Activated T-helper 1 cell treated with anti-CD3 and anti-CD28 coated beads, Interleukin-12 subunit alpha, Interleukin-12 subunit beta, Interleukin-2, Interleukin-4 antibody, amounts not matched to agents 30 ng/mL and 10 ng/mL and 1 ng/mL, durations not matched to agents 14 hours and 24 hours and 36 hours (primary cell): ENCODE data around the gene CEP131. TPM values are rescaled to one million over a fixed set of nuclear protein-coding genes. Genes with fewer than 3 reads are reported as not detected.
A peak's percentile ranks its signal among the peaks of the same experiment; 100 is the strongest.
"Not testable (repeated sequence)": the region's sequence is repeated elsewhere in the genome, so short reads cannot be mapped to it uniquely, and the experiment has no call there.

Experiments used
- DNase-seq: peaks from one replicate; pipeline ENCODE4 v3.0.0; 2021; ENCODE audit warnings: low spot score
- H3K27ac Mint-ChIP-seq: one replicate; pipeline ENCODE4 v1.8.0; 2021; ENCODE audit warnings: mild to moderate bottlenecking, mixed read lengths
- H3K27me3 Mint-ChIP-seq: one replicate; pipeline ENCODE4 v1.8.0; 2022; ENCODE audit warnings: mild to moderate bottlenecking, moderate library complexity, mixed read lengths; ENCODE audit not compliant: insufficient read depth
- H3K36me3 Mint-ChIP-seq: one replicate; pipeline ENCODE4 v1.8.0; 2021; ENCODE audit warnings: low read depth, mixed read lengths
- H3K4me1 Mint-ChIP-seq: one replicate; pipeline ENCODE4 v1.8.0; 2021; ENCODE audit warnings: low read depth, mixed read lengths
- H3K4me3 Mint-ChIP-seq: one replicate; pipeline ENCODE4 v1.8.0; 2021; ENCODE audit warnings: mild to moderate bottlenecking, moderate library complexity, mixed read lengths
- H3K9me3 Mint-ChIP-seq: one replicate; pipeline ENCODE4 v1.8.0; 2021; ENCODE audit warnings: mixed read lengths
- intact Hi-C: fragments of 100-400 bp; cut with micrococcal nuclease; formaldehyde crosslinking; loops from one replicate; pipeline ENCODE4 v1.15.1; 2024
- total RNA-seq: library from RNA; stranded (reverse); gene quantifications from 2 replicates; pipeline ENCODE4 v1.2.3, GENCODE V29; 2022

The CEP131 gene
- total RNA-seq, 1 donor from 2014 or later, result 17.5 TPM

- Mint-ChIP-seq H3K4me1 (peaks cover 13% of the 10 kb centered on the region), H3K27ac (no peak overlapping the region), H3K4me3 (no peak overlapping the region), H3K9me3 (no peaks in the 10 kb centered on the region), H3K36me3 (peaks cover 16% of the 10 kb centered on the region), H3K27me3 (no peaks in the 10 kb centered on the region)
- DNase-seq, result no peak
- intact Hi-C loops, result no loop called here
Measured at GRCh38 chr17:81233316-81233715, 10.6 kb upstream of the CEP131 start.

GRCh38 chr17:81232616-81233241 is 10.0 kb upstream of the CEP131 start:
- DNase-seq, result no peak
- peaks cover 20% of the 10 kb centered on the region for H3K36me3 Mint-ChIP-seq
- H3K27me3 Mint-ChIP-seq, result no peaks in the 10 kb centered on the region
- no peaks in the 10 kb centered on the region for H3K9me3 Mint-ChIP-seq
- peaks cover 14% of the 10 kb centered on the region for H3K4me1 Mint-ChIP-seq
- no peak overlapping the region for H3K4me3 Mint-ChIP-seq
- no peak overlapping the region for H3K27ac Mint-ChIP-seq
- intact Hi-C loops, result no loop called here

- Mint-ChIP-seq H3K4me1 (peaks cover 9% of the 10 kb centered on the region), H3K27ac (no peak overlapping the region)
Measured at GRCh38 chr17:81231766-81232581, 9.2 kb upstream of the CEP131 start.

GRCh38 chr17:81231121-81231645 is 8.4 kb upstream of the CEP131 start:
- Mint-ChIP-seq H3K4me3 (no peak overlapping the region), H3K27me3 (no peaks in the 10 kb centered on the region), H3K36me3 (peaks cover 23% of the 10 kb centered on the region), H3K4me1 (peaks cover 8% of the 10 kb centered on the region), H3K9me3 (no peaks in the 10 kb centered on the region), H3K27ac (no peak overlapping the region)
- no peak for DNase-seq
- intact Hi-C loops, result no loop called here

More at GRCh38 chr17:81231766-81232581, 9.2 kb upstream of the CEP131 start:
- no peak overlapping the region for H3K4me3 Mint-ChIP-seq
- H3K9me3 Mint-ChIP-seq, result no peaks in the 10 kb centered on the region
- no peak for DNase-seq
- peaks cover 23% of the 10 kb centered on the region for H3K36me3 Mint-ChIP-seq
- intact Hi-C loops, result no loop called here
- no peaks in the 10 kb centered on the region for H3K27me3 Mint-ChIP-seq

GRCh38 chr17:81230043-81230820 is 7.5 kb upstream of the CEP131 start:
- Mint-ChIP-seq H3K9me3 (no peaks in the 10 kb centered on the region), H3K4me1 (peaks cover 8% of the 10 kb centered on the region), H3K27me3 (no peaks in the 10 kb centered on the region), H3K36me3 (peaks cover 23% of the 10 kb centered on the region), H3K4me3 (no peak overlapping the region), H3K27ac (no peak overlapping the region)
- DNase-seq, result no peak
- intact Hi-C loops, result no loop called here

- no peak overlapping the region for H3K4me3 Mint-ChIP-seq
- H3K36me3 Mint-ChIP-seq, result peaks cover 19% of the 10 kb centered on the region
- H3K27me3 Mint-ChIP-seq, result no peaks in the 10 kb centered on the region
- intact Hi-C loops, result loop anchor here (10.0 kb wide), 1 partner anchor 195 kb away; the partner anchor contains the start of gene BAIAP2
- no peak for DNase-seq
- no peaks in the 10 kb centered on the region for H3K9me3 Mint-ChIP-seq
- peaks cover 8% of the 10 kb centered on the region for H3K4me1 Mint-ChIP-seq
- peak overlapping the region; percentile 1 for H3K27ac Mint-ChIP-seq
Measured at GRCh38 chr17:81229666-81229920, 6.8 kb upstream of the CEP131 start.

GRCh38 chr17:81228834-81229665 is 6.3 kb upstream of the CEP131 start:
- intact Hi-C loops, result loop anchor here (10.0 kb wide), 1 partner anchor 194 kb away; the partner anchor contains the start of gene BAIAP2

GRCh38 chr17:81228420-81228819 is 5.7 kb upstream of the CEP131 start:
- Mint-ChIP-seq H3K4me3 (no peak overlapping the region), H3K27me3 (no peaks in the 10 kb centered on the region), H3K4me1 (peaks cover 14% of the 10 kb centered on the region), H3K36me3 (peaks cover 19% of the 10 kb centered on the region), H3K9me3 (no peaks in the 10 kb centered on the region), H3K27ac (no peak overlapping the region)
- no peak for DNase-seq
- intact Hi-C loops, result loop anchor here (10.0 kb wide), 1 partner anchor 194 kb away; the partner anchor contains the start of gene BAIAP2

More at GRCh38 chr17:81228834-81229665, 6.3 kb upstream of the CEP131 start:
- Mint-ChIP-seq H3K9me3 (no peaks in the 10 kb centered on the region), H3K27ac (no peak overlapping the region), H3K36me3 (peaks cover 19% of the 10 kb centered on the region), H3K4me3 (no peak overlapping the region), H3K4me1 (peaks cover 8% of the 10 kb centered on the region), H3K27me3 (no peaks in the 10 kb centered on the region)
- no peak for DNase-seq

GRCh38 chr17:81227630-81228029 is 4.9 kb upstream of the CEP131 start:
- H3K4me3 Mint-ChIP-seq, result not testable (repeated sequence)

GRCh38 chr17:81223762-81224130 is 981 bp upstream of the CEP131 start:
- H3K4me3 Mint-ChIP-seq, result peak overlapping the region; percentile 73
- no peaks in the 10 kb centered on the region for H3K9me3 Mint-ChIP-seq
- intact Hi-C loops, result loop anchor here (1.0 to 10.0 kb wide), 6 partner anchors 16 to 808 kb away; partner anchors contain the start of genes BAIAP2, ENDOV, NDUFAF8 and SLC38A10
- H3K27ac Mint-ChIP-seq, result peak overlapping the region; percentile 80
- peaks cover 21% of the 10 kb centered on the region for H3K4me1 Mint-ChIP-seq
- H3K36me3 Mint-ChIP-seq, result peaks cover 9% of the 10 kb centered on the region
- H3K27me3 Mint-ChIP-seq, result no peaks in the 10 kb centered on the region
- DNase-seq, result no peak

More at GRCh38 chr17:81227630-81228029, 4.9 kb upstream of the CEP131 start:
- DNase-seq, H3K27ac Mint-ChIP-seq, H3K27me3 Mint-ChIP-seq, H3K9me3 Mint-ChIP-seq: not testable (repeated sequence)
- intact Hi-C loops, result loop anchor here (10.0 kb wide), 1 partner anchor 193 kb away; the partner anchor contains the start of gene BAIAP2
- Mint-ChIP-seq H3K4me1 (peaks cover 15% of the 10 kb centered on the region), H3K36me3 (peaks cover 19% of the 10 kb centered on the region)

- no peaks in the 10 kb centered on the region for H3K9me3 Mint-ChIP-seq
- H3K36me3 Mint-ChIP-seq, result peaks cover 1% of the 10 kb centered on the region
- no peak for DNase-seq
- intact Hi-C loops, result loop anchor here (10.0 kb wide), 1 partner anchor 188 kb away; the partner anchor contains the start of gene BAIAP2
- peak overlapping the region; percentile 79 for H3K4me3 Mint-ChIP-seq
- H3K27me3 Mint-ChIP-seq, result no peaks in the 10 kb centered on the region
- H3K4me1 Mint-ChIP-seq, result peaks cover 15% of the 10 kb centered on the region
- no peak overlapping the region for H3K27ac Mint-ChIP-seq
Measured at GRCh38 chr17:81222620-81222905, 202 bp downstream of the CEP131 start.
